Endometrium (tissue), 2 donors: Measurements from ENCODE around the gene SUSD3.

Experiments
- FAIRE-seq: peaks from 2 replicates; lab custom pipeline; 2012; peaks lifted over from hg19 to GRCh38; lab: Jason Lieb, UNC
- donor health status: control.
- donor health status: control.

SUSD3 gene

GRCh38 chr9:93077367-93077766, 18.9 kb downstream of the SUSD3 start:
- no peak for FAIRE-seq

GRCh38 chr9:93077811-93078210, 19.3 kb downstream of the SUSD3 start:
- no peak for FAIRE-seq

GRCh38 chr9:93079371-93079770, 20.9 kb downstream of the SUSD3 start:
- no peak for FAIRE-seq

GRCh38 chr9:93080406-93080805, 21.9 kb downstream of the SUSD3 start:
- no peak for FAIRE-seq

GRCh38 chr9:93081081-93081529, 22.6 kb downstream of the SUSD3 start:
- FAIRE-seq, result no peak

- no peak for FAIRE-seq
Measured at GRCh38 chr9:93081931-93082330, 23.4 kb downstream of the SUSD3 start.

GRCh38 chr9:93082841-93083411, 24.4 kb downstream of the SUSD3 start:
- no peak for FAIRE-seq

- FAIRE-seq, result no peak
Measured at GRCh38 chr9:93083592-93084470, 25.3 kb downstream of the SUSD3 start.

- no peak for FAIRE-seq
Measured at GRCh38 chr9:93084471-93084881, 26.0 kb downstream of the SUSD3 start.

- FAIRE-seq, result no peak
Measured at GRCh38 chr9:93085676-93086075, 27.2 kb downstream of the SUSD3 start.

GRCh38 chr9:93086447-93087224, 28.1 kb downstream of the SUSD3 start:
- FAIRE-seq, result no peak

GRCh38 chr9:93087971-93088655, 29.6 kb downstream of the SUSD3 start:
- no peak for FAIRE-seq

GRCh38 chr9:93088656-93089015, 30.1 kb downstream of the SUSD3 start:
- no peak for FAIRE-seq

GRCh38 chr9:93089024-93089423, 30.5 kb downstream of the SUSD3 start:
- no peak for FAIRE-seq

GRCh38 chr9:93089481-93089991, 31.0 kb downstream of the SUSD3 start:
- no peak for FAIRE-seq

- no peak for FAIRE-seq
Measured at GRCh38 chr9:93090091-93090655, 31.7 kb downstream of the SUSD3 start.

- FAIRE-seq, result no peak
Measured at GRCh38 chr9:93091056-93091452, 32.6 kb downstream of the SUSD3 start.

GRCh38 chr9:93091453-93092081, 33.1 kb downstream of the SUSD3 start:
- no peak for FAIRE-seq

GRCh38 chr9:93092251-93092991, 33.9 kb downstream of the SUSD3 start:
- FAIRE-seq, result no peak

- no peak for FAIRE-seq
Measured at GRCh38 chr9:93093127-93093876, 34.8 kb downstream of the SUSD3 start.
